ENCODE results near the gene ZDHHC19. TPM values are rescaled to one million over a fixed set of nuclear protein-coding genes. Genes with fewer than 3 reads are reported as not detected.
"Not testable (repeated sequence)": the region's sequence is repeated elsewhere in the genome, so short reads cannot be mapped to it uniquely, and the experiment has no call there.

Gene ZDHHC19
- total and polyA plus RNA-seq, 5 donors from 2014 or later, result not detected

DNA sequence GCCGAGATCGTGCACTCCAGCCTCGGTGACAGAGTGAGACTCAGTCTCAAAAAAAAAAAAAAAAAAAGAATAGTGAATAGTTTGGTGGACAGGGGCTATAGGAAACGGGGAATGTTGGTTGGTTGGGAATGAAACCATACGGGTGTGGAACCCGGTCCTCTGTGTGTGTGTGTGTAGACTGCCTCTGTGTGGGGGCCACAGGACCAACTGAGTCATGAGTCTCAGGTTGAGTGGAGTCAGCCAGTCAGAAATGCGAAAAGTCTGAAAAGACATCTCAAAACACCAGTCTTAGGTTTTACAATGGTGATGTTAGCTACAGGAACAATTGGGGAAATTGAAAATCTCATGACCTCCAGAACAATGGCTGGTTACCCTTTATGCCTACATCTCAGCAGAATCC, 44.5 kb downstream of the ZDHHC19 start:
- H3K27me3 Mint-ChIP-seq, result no peaks in the 10 kb centered on the region

DNA sequence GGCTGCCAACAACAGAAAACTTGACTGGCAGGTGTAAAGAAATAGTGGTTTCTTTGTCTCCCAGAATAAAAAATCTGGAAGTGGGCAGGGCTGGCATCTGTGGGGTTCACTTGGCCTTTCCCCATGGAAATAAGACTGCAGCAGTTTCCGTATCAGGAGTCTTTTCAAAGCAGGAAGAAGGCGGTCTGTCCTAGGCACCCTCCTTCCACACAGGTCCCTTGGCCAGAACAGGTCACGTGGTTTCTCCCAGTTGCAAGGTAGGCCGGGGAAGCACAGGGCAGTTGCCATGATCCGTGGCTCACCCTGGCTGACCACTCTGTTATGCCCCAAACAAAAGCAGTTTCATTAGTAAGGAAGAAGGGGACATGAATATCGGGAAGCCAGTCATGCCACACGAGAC, 45.4 kb downstream of the ZDHHC19 start:
- H3K4me1 Mint-ChIP-seq, result peaks cover 0 to 9% (median 2%) of the 10 kb centered on the region in 4 donors
- no peak overlapping the region for H3K27ac Mint-ChIP-seq
- H3K27me3 Mint-ChIP-seq, result no peaks in the 10 kb centered on the region
- no peak overlapping the region for H3K4me3 ChIP-seq (ENCODE audit: low read depth, low read length)
- no peak overlapping the region for H3K4me3 Mint-ChIP-seq
- H3K9me3 ChIP-seq (ENCODE audit: control insufficient read depth in 2 of 2, low read length in 2 of 2), result no peaks in the 10 kb centered on the region
- no peak overlapping the region for H3K27ac ChIP-seq (ENCODE audit: insufficient read depth, low read length, poor library complexity, severe bottlenecking)
- DNase-seq, result no peak
- ATAC-seq (ENCODE audit: low read depth in 2 of 2), result no peak
- H3K4me1 ChIP-seq (ENCODE audit: control insufficient read depth, insufficient read depth, low read length, poor library complexity, severe bottlenecking), result peaks cover 6% of the 10 kb centered on the region
- H3K27me3 ChIP-seq (ENCODE audit: control insufficient read depth, insufficient read depth, low read length), result no peaks in the 10 kb centered on the region
- no peaks in the 10 kb centered on the region for H3K36me3 ChIP-seq (ENCODE audit: control insufficient read depth, insufficient read depth, low read length)
- no peaks in the 10 kb centered on the region for H3K9me3 Mint-ChIP-seq
- H3K36me3 Mint-ChIP-seq, result no peaks in the 10 kb centered on the region

More for the DNA sequence above, 44.5 kb downstream of the ZDHHC19 start:
- peaks cover 0 to 9% (median 2%) of the 10 kb centered on the region in 4 donors for H3K4me1 Mint-ChIP-seq
- no peak overlapping the region for H3K4me3 Mint-ChIP-seq
- no peaks in the 10 kb centered on the region for H3K9me3 Mint-ChIP-seq
- Histone ChIP-seq H3K27ac (ENCODE audit: insufficient read depth, low read length, poor library complexity, severe bottlenecking) (no peak overlapping the region), H3K36me3 (ENCODE audit: control insufficient read depth, insufficient read depth, low read length) (no peaks in the 10 kb centered on the region), H3K4me1 (ENCODE audit: control insufficient read depth, insufficient read depth, low read length, poor library complexity, severe bottlenecking) (peaks cover 6% of the 10 kb centered on the region), H3K27me3 (ENCODE audit: control insufficient read depth, insufficient read depth, low read length) (no peaks in the 10 kb centered on the region), H3K4me3 (ENCODE audit: low read depth, low read length) (no peak overlapping the region), H3K9me3 (ENCODE audit: control insufficient read depth in 2 of 2, low read length in 2 of 2) (no peaks in the 10 kb centered on the region)
- no peak for ATAC-seq (ENCODE audit: low read depth in 2 of 2)
- peak overlapping the region in 2 of 3 donors; percentile 31 to 71 for H3K27ac Mint-ChIP-seq
- no peaks in the 10 kb centered on the region for H3K36me3 Mint-ChIP-seq
- DNase-seq, result no peak

DNA sequence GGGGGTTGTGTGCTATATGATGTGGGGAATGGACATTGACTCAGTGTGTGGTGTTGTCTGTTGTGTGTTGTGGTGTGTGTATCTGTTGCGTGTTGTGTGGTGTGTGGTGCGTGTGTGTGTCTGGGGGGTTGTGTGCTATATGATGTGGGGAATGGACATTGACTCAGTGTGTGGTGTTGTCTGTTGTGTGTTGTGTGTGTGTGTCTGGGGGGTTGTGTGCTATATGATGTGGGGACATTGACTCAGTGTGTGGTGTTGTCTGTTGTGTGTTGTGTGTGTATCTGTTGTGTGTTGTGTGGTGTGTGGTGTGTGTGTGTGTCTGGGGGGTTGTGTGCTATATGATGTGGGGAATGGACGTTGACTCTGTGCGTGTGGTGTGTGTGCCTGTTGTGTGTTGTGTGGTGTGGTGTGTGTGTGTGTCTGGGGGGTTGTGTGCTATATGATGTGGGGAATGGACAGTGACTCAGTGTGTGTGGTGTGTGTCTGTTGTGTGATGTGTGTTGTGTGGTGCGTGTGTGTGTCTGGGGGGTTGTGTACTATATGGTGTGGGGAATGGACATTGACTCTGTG, 46.1 kb downstream of the ZDHHC19 start:
- DNase-seq; H3K27me3 ChIP-seq (ENCODE audit: control insufficient read depth, insufficient read depth, low read length); H3K27me3 Mint-ChIP-seq; H3K4me3 Mint-ChIP-seq; H3K27ac Mint-ChIP-seq; H3K36me3 ChIP-seq (ENCODE audit: control insufficient read depth, insufficient read depth, low read length); H3K27ac ChIP-seq (ENCODE audit: insufficient read depth, low read length, poor library complexity, severe bottlenecking); H3K9me3 Mint-ChIP-seq; H3K36me3 Mint-ChIP-seq; ATAC-seq (ENCODE audit: low read depth in 2 of 2); H3K9me3 ChIP-seq (ENCODE audit: control insufficient read depth in 2 of 2, low read length in 2 of 2); H3K4me3 ChIP-seq (ENCODE audit: low read depth, low read length): not testable (repeated sequence)
- peaks cover 7 to 16% (median 10%) of the 10 kb centered on the region in 4 donors for H3K4me1 Mint-ChIP-seq
- peaks cover 11% of the 10 kb centered on the region for H3K4me1 ChIP-seq (ENCODE audit: control insufficient read depth, insufficient read depth, low read length, poor library complexity, severe bottlenecking)

DNA sequence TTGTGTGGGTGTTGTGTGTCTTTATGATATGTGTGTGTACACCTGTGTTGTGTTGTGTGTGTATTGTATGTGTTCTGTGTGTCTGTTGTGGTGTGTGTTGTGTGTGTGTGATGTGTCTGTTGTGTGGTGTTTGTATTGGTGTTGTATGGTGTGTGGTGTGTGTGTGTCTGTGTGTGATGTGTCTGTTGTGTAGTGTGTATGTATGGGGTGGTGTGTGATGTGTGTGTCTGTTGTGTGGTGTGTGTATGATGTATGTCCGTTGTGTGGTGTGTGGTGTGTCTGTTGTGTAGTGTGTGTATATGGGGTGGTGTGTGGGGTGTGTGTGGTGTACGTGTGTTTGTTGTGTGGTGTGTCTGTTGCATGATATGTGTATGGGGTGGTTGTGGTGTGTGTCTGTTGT, 46.6 kb downstream of the ZDHHC19 start:
- Histone ChIP-seq H3K4me3 (ENCODE audit: low read depth, low read length) (no peak overlapping the region), H3K9me3 (ENCODE audit: control insufficient read depth in 2 of 2, low read length in 2 of 2) (no peaks in the 10 kb centered on the region), H3K27ac (ENCODE audit: insufficient read depth, low read length, poor library complexity, severe bottlenecking) (no peak overlapping the region), H3K27me3 (ENCODE audit: control insufficient read depth, insufficient read depth, low read length) (no peaks in the 10 kb centered on the region), H3K4me1 (ENCODE audit: control insufficient read depth, insufficient read depth, low read length, poor library complexity, severe bottlenecking) (peaks cover 16% of the 10 kb centered on the region), H3K36me3 (ENCODE audit: control insufficient read depth, insufficient read depth, low read length) (no peaks in the 10 kb centered on the region)
- no peaks in the 10 kb centered on the region for H3K36me3 Mint-ChIP-seq
- ATAC-seq (ENCODE audit: low read depth in 2 of 2), result no peak
- DNase-seq, result no peak
- H3K4me3 Mint-ChIP-seq, result no peak overlapping the region
- no peaks in the 10 kb centered on the region for H3K9me3 Mint-ChIP-seq
- H3K27ac Mint-ChIP-seq, result no peak overlapping the region
- H3K27me3 Mint-ChIP-seq, result no peaks in the 10 kb centered on the region
- peaks cover 8 to 21% (median 14%) of the 10 kb centered on the region in 4 donors for H3K4me1 Mint-ChIP-seq

DNA sequence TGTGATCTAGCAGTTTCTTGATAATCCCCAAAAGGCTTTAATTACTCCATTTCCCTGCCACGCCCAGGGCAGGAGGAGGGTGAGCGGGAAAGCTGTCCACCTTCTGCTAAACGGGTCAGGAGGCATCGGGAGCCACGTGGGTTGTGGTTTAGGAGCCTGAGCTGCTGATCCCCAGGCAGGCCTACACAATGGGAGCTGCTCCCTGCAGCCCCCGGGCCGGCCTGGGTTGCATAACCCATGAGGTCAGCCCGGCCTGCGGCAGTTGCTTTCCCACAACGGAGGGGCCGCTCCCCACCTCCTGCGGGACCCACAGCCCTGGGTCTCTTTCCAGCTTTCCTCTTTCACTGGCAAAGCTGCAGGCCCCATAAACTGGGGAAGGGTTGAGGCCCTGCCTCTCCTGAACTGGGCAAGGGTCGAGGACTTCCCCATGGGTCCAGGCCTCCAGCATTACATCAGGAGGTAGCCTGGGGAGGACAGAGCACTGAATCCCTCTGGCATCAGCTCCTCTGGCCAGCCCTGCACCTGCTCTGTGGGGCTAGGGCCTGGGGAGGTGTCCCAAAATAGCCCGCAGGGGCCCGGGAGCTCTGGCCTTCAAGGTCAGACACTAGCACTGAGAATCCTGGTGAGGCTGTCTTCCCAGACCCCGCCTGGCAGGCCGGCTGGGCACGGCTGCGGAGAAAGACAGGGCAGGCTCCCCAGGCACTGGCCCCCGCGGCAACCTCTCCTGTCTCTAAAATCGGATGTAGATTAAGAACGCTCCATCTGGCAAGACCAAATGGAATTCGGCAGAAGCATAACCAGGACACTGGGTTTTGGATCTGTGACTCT, 47.3 kb downstream of the ZDHHC19 start:
- Mint-ChIP-seq H3K4me3 (no peak overlapping the region), H3K9me3 (no peaks in the 10 kb centered on the region), H3K27me3 (no peaks in the 10 kb centered on the region), H3K27ac (no peak overlapping the region), H3K4me1 (peaks cover 8 to 23% (median 14%) of the 10 kb centered on the region in 4 donors), H3K36me3 (no peaks in the 10 kb centered on the region)
- H3K36me3 ChIP-seq (ENCODE audit: control insufficient read depth, insufficient read depth, low read length), result no peaks in the 10 kb centered on the region
- H3K27me3 ChIP-seq (ENCODE audit: control insufficient read depth, insufficient read depth, low read length), result no peaks in the 10 kb centered on the region
- no peak overlapping the region for H3K27ac ChIP-seq (ENCODE audit: insufficient read depth, low read length, poor library complexity, severe bottlenecking)
- DNase-seq (no peak), ATAC-seq (ENCODE audit: low read depth in 2 of 2) (no peak)
- H3K9me3 ChIP-seq (ENCODE audit: control insufficient read depth in 2 of 2, low read length in 2 of 2), result no peaks in the 10 kb centered on the region
- peaks cover 16% of the 10 kb centered on the region for H3K4me1 ChIP-seq (ENCODE audit: control insufficient read depth, insufficient read depth, low read length, poor library complexity, severe bottlenecking)
- no peak overlapping the region for H3K4me3 ChIP-seq (ENCODE audit: low read depth, low read length)

DNA sequence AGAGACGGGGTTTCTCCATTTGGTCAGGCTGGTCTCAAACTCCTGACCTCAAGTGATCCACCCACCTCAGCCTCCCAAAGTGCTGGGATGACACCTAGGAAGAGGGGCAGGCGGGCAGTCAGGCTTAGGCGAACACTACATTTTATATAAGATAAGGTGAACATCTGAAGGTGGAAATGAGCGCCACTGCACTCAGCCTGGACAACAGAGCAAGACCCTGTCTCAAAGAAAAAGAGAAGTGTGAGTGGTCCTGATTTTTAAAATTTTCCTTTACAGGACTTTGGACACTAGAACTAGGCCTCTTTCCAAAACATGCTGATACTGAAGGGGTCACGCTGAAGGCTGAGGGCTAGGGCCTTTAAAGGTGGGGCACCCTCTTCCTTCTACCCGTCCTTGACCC, 48.0 kb downstream of the ZDHHC19 start:
- no peaks in the 10 kb centered on the region for H3K36me3 Mint-ChIP-seq
- H3K27ac ChIP-seq (ENCODE audit: insufficient read depth, low read length, poor library complexity, severe bottlenecking), result no peak overlapping the region

DNA sequence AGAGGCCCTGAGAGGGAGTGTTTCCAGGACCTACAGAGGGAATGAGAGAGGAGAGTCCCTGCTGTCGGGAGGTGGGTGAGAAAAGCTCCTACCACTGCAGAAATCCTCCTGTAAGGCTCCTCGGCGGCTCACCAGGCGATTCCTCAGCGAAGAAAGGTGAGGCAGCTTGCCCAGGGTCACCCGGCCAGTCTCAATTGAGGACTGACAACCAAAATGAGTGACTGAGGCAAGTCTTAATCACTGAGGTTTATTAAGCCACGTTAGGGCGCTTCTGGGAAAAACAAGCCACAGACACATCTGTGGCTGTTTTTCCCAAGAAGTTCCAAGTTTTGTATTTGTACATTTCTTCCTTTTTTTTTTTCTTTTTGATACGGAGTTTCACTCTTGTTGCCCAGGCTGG, 48.5 kb downstream of the ZDHHC19 start:
- no peak overlapping the region for H3K27ac Mint-ChIP-seq
- H3K4me1 Mint-ChIP-seq, result peaks cover 8 to 18% (median 14%) of the 10 kb centered on the region in 4 donors
- no peaks in the 10 kb centered on the region for H3K36me3 Mint-ChIP-seq
- ATAC-seq (ENCODE audit: low read depth in 2 of 2), result no peak
- no peaks in the 10 kb centered on the region for H3K36me3 ChIP-seq (ENCODE audit: control insufficient read depth, insufficient read depth, low read length)
- H3K27me3 Mint-ChIP-seq, result no peaks in the 10 kb centered on the region
- H3K4me3 ChIP-seq (ENCODE audit: low read depth, low read length), result no peak overlapping the region
- no peak overlapping the region for H3K4me3 Mint-ChIP-seq
- DNase-seq, result no peak
- H3K9me3 ChIP-seq (ENCODE audit: control insufficient read depth in 2 of 2, low read length in 2 of 2), result no peaks in the 10 kb centered on the region
- no peaks in the 10 kb centered on the region for H3K27me3 ChIP-seq (ENCODE audit: control insufficient read depth, insufficient read depth, low read length)
- H3K4me1 ChIP-seq (ENCODE audit: control insufficient read depth, insufficient read depth, low read length, poor library complexity, severe bottlenecking), result peaks cover 12% of the 10 kb centered on the region
- no peak overlapping the region for H3K27ac ChIP-seq (ENCODE audit: insufficient read depth, low read length, poor library complexity, severe bottlenecking)
- no peaks in the 10 kb centered on the region for H3K9me3 Mint-ChIP-seq

More for the DNA sequence above, 48.0 kb downstream of the ZDHHC19 start:
- no peaks in the 10 kb centered on the region for H3K9me3 ChIP-seq (ENCODE audit: control insufficient read depth in 2 of 2, low read length in 2 of 2)
- no peaks in the 10 kb centered on the region for H3K27me3 ChIP-seq (ENCODE audit: control insufficient read depth, insufficient read depth, low read length)
- Mint-ChIP-seq H3K4me3 (no peak overlapping the region), H3K4me1 (peaks cover 8 to 23% (median 14%) of the 10 kb centered on the region in 4 donors), H3K9me3 (no peaks in the 10 kb centered on the region), H3K27me3 (no peaks in the 10 kb centered on the region), H3K27ac (peak overlapping the region in 1 of 3 donors; percentile 89)
- DNase-seq (no peak), ATAC-seq (ENCODE audit: low read depth in 2 of 2) (no peak)
- peaks cover 16% of the 10 kb centered on the region for H3K4me1 ChIP-seq (ENCODE audit: control insufficient read depth, insufficient read depth, low read length, poor library complexity, severe bottlenecking)
- H3K36me3 ChIP-seq (ENCODE audit: control insufficient read depth, insufficient read depth, low read length), result no peaks in the 10 kb centered on the region
- H3K4me3 ChIP-seq (ENCODE audit: low read depth, low read length), result no peak overlapping the region
